ENCODE measurements around the gene TBC1D24.
A peak's percentile ranks its signal among the peaks of the same experiment; 100 is the strongest.

The TBC1D24 gene

GRCh38 chr16:2483939-2484897 lies 9.3 kb downstream of the TBC1D24 start:
- no peak for DNase-seq

GRCh38 chr16:2484898-2485508 lies 10.1 kb downstream of the TBC1D24 start:
- no peak for DNase-seq

- DNase-seq = no peak
These were observed 11.0 kb downstream of the TBC1D24 start for GRCh38 chr16:2485811-2486507.

- peak; percentile 54 for DNase-seq
These were observed 12.0 kb downstream of the TBC1D24 start for GRCh38 chr16:2486645-2487516.

- no peak for DNase-seq
These were observed 12.6 kb downstream of the TBC1D24 start for GRCh38 chr16:2487517-2487842.

- peak; percentile 55 for DNase-seq
These were observed 13.1 kb downstream of the TBC1D24 start for GRCh38 chr16:2487903-2488531.

GRCh38 chr16:2489581-2489980 lies 14.7 kb downstream of the TBC1D24 start:
- DNase-seq = no peak

GRCh38 chr16:2490190-2491105 lies 15.5 kb downstream of the TBC1D24 start:
- no peak for DNase-seq

- no peak for DNase-seq
These were observed 17.4 kb downstream of the TBC1D24 start for GRCh38 chr16:2492292-2492691.

GRCh38 chr16:2493605-2494004 lies 18.7 kb downstream of the TBC1D24 start:
- no peak for DNase-seq

GRCh38 chr16:2494616-2495015 lies 19.7 kb downstream of the TBC1D24 start:
- no peak for DNase-seq

GRCh38 chr16:2495041-2495440 lies 20.1 kb downstream of the TBC1D24 start:
- DNase-seq = no peak

GRCh38 chr16:2496223-2497115 lies 21.5 kb downstream of the TBC1D24 start:
- no peak for DNase-seq

GRCh38 chr16:2497116-2497630 lies 22.2 kb downstream of the TBC1D24 start:
- peak; percentile 61 for DNase-seq

- DNase-seq = no peak
These were observed 23.0 kb downstream of the TBC1D24 start for GRCh38 chr16:2497695-2498484.

GRCh38 chr16:2498531-2499253 lies 23.8 kb downstream of the TBC1D24 start:
- DNase-seq = peak; percentile 42

GRCh38 chr16:2499454-2499853 lies 24.5 kb downstream of the TBC1D24 start:
- DNase-seq = no peak

GRCh38 chr16:2499890-2500429 lies 25.0 kb downstream of the TBC1D24 start:
- DNase-seq = no peak
